ENCODE data around the gene USP4. TPM values are rescaled to one million over a fixed set of nuclear protein-coding genes. Genes with fewer than 3 reads are reported as not detected.

USP4 gene
- total and polyA plus RNA-seq, 2 donors (not counting 1 experiment from before 2014, with no cell fraction given): 60.3 to 116 TPM

DNA sequence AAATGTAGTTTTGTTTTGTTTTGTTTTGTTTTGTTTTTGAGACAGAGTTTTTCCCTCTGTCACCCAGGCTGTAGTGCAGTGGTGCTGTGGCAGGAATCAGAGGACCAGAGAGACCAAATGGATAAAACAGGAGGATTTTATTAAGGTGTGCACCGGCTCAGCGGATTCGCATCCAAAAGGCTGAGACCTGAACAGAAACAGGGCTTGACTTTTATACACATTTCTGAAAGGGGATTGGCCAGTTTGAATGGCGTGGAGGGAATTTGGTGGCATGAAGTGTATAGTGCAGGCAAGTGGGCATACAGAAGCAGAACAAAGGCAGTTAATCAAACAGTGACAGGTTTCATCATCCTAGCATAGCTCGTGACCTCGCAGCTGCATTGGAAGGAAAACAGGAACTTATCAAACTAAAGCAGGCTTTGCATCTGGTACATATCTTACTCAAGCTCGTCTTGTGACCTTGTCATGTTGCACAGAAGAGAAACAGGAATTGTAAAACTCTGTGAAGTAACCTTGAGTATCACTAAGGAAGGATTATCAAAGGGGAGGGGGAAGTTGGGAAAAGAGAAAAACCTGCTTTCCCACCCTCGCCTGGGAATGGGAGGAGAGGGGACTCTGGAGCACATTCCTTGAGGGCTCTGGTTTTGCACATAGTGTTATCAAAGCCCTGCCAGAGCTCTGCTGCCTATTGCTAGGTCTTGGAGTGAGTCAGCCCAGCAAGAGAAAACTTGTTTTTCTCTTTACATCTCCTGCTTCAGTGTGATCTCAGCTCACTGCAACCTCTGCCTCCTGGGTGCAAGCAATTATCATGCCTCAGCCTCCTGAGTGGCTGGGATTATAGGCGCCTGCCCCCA is 101.4 kb downstream of the USP4 start:
- Mint-ChIP-seq H3K4me3 (peak overlapping the region; percentile 40), H3K9me3 (ENCODE audit: insufficient read depth) (peaks cover 4% of the 10 kb centered on the region), H3K27me3 (no peaks in the 10 kb centered on the region), H3K27ac (peak overlapping the region; percentile 83), H3K4me1 (peaks cover 8% of the 10 kb centered on the region)
- DNase-seq (peak; percentile 53), ATAC-seq (ENCODE audit: low read depth) (peak; percentile 81)
- 47% methylated on average over 7 of the region's 9 CpGs for WGBS (ENCODE audit: insufficient coverage)
- CTCF ChIA-PET: no interaction called here
- Histone ChIP-seq H3K9ac (ENCODE audit: low read length) (no peak overlapping the region), H3K27ac (ENCODE audit: low read length in 2 of 2) (peak overlapping the region; percentile 55 to 62), H3K36me3 (replicated peaks in 1 of 2; ENCODE audit: control extremely low read depth in 1 of 2, control insufficient read depth in 1 of 2, extremely low read depth in 1 of 2, insufficient read depth in 2 of 2, low read length in 1 of 2) (no peaks in the 10 kb centered on the region), H2AFZ (ENCODE audit: insufficient read depth, low read depth, low read length, poor library complexity, severe bottlenecking) (peak overlapping the region; percentile 45), H3K4me1 (ENCODE audit: control insufficient read depth in 2 of 2, insufficient read depth in 2 of 2, low read length in 2 of 2) (peaks cover 4 to 9% of the 10 kb centered on the region in 2 donors), H3K9me3 (ENCODE audit: control extremely low read depth in 1 of 3, control insufficient read depth in 2 of 3, insufficient read depth in 1 of 3, low read length in 2 of 3) (peaks cover 1 to 47% (median 6%) of the 10 kb centered on the region in 3 donors), H3K4me3 (ENCODE audit: control extremely low read depth in 1 of 5, extremely low read depth in 1 of 5, insufficient read depth in 1 of 5, low read depth in 2 of 5, low read length in 4 of 5) (no peak overlapping the region), H4K20me1 (ENCODE audit: control insufficient read depth, insufficient read depth, low read length, poor library complexity, severe bottlenecking) (no peaks in the 10 kb centered on the region), H3K4me2 (replicated peaks; ENCODE audit: low read depth, low read length, poor library complexity, severe bottlenecking) (peak overlapping the region; percentile 21), H3K79me2 (ENCODE audit: control insufficient read depth, insufficient read depth, low read length) (no peaks in the 10 kb centered on the region), H3K27me3 (replicated peaks in 1 of 4; ENCODE audit: control extremely low read depth in 1 of 4, control insufficient read depth in 3 of 4, insufficient read depth in 4 of 4, low read length in 3 of 4) (no peaks in the 10 kb centered on the region)
- POLR2A ChIA-PET: interaction anchor here (0.6 kb wide), 1 partner anchor 146 kb away, joined by 4 read pairs; no protein-coding TSS in a partner anchor
- TF ChIP-seq EZH2 (IDR thresholded peaks at IDR 0.05; ENCODE audit: borderline replicate concordance, insufficient read depth, low read depth, low read length, poor library complexity, severe bottlenecking): no peak
- TF ChIP-seq, protein P1, sequence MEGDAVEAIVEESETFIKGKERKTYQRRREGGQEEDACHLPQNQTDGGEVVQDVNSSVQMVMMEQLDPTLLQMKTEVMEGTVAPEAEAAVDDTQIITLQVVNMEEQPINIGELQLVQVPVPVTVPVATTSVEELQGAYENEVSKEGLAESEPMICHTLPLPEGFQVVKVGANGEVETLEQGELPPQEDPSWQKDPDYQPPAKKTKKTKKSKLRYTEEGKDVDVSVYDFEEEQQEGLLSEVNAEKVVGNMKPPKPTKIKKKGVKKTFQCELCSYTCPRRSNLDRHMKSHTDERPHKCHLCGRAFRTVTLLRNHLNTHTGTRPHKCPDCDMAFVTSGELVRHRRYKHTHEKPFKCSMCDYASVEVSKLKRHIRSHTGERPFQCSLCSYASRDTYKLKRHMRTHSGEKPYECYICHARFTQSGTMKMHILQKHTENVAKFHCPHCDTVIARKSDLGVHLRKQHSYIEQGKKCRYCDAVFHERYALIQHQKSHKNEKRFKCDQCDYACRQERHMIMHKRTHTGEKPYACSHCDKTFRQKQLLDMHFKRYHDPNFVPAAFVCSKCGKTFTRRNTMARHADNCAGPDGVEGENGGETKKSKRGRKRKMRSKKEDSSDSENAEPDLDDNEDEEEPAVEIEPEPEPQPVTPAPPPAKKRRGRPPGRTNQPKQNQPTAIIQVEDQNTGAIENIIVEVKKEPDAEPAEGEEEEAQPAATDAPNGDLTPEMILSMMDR (IDR thresholded peaks at IDR 0.05): no peak
- intact Hi-C loops (cut with micrococcal nuclease): no loop called here

DNA sequence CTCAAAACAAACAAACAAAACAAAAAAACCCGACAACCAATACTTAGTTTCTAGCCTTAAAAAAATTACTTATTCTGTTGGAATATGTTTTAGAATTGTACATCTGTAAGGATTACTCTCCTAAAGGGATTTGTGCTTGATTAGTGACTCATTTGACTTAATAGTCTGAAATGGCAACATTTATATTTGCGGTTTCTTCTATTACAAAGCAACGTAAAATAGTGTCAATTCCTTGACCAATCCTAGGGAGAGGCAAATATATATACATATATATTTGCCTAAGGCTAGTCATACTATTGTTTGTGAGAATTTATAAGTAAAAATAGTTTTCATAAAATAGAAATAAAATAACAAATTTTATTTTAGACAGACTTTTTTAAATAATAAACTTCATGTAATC is 102.5 kb downstream of the USP4 start:
- Histone ChIP-seq H3K27ac (ENCODE audit: low read length in 2 of 2) (no peak overlapping the region), H3K9ac (ENCODE audit: low read length) (no peak overlapping the region), H3K36me3 (replicated peaks in 1 of 2; ENCODE audit: control extremely low read depth in 1 of 2, control insufficient read depth in 1 of 2, extremely low read depth in 1 of 2, insufficient read depth in 2 of 2, low read length in 1 of 2) (no peaks in the 10 kb centered on the region), H3K4me3 (ENCODE audit: control extremely low read depth in 1 of 5, extremely low read depth in 1 of 5, insufficient read depth in 1 of 5, low read depth in 2 of 5, low read length in 4 of 5) (no peak overlapping the region), H3K4me2 (replicated peaks; ENCODE audit: low read depth, low read length, poor library complexity, severe bottlenecking) (no peak overlapping the region), H3K79me2 (ENCODE audit: control insufficient read depth, insufficient read depth, low read length) (no peaks in the 10 kb centered on the region), H2AFZ (ENCODE audit: insufficient read depth, low read depth, low read length, poor library complexity, severe bottlenecking) (no peak overlapping the region), H3K4me1 (ENCODE audit: control insufficient read depth in 2 of 2, insufficient read depth in 2 of 2, low read length in 2 of 2) (peaks cover 4 to 9% of the 10 kb centered on the region in 2 donors), H3K9me3 (ENCODE audit: control extremely low read depth in 1 of 3, control insufficient read depth in 2 of 3, insufficient read depth in 1 of 3, low read length in 2 of 3) (peaks cover 1 to 53% (median 16%) of the 10 kb centered on the region in 3 donors), H4K20me1 (ENCODE audit: control insufficient read depth, insufficient read depth, low read length, poor library complexity, severe bottlenecking) (no peaks in the 10 kb centered on the region), H3K27me3 (replicated peaks in 1 of 4; ENCODE audit: control extremely low read depth in 1 of 4, control insufficient read depth in 3 of 4, insufficient read depth in 4 of 4, low read length in 3 of 4) (no peaks in the 10 kb centered on the region)
- Mint-ChIP-seq H3K27ac (no peak overlapping the region), H3K4me1 (peaks cover 8% of the 10 kb centered on the region), H3K27me3 (no peaks in the 10 kb centered on the region), H3K4me3 (no peak overlapping the region), H3K9me3 (ENCODE audit: insufficient read depth) (peaks cover 11% of the 10 kb centered on the region)
- CTCF ChIA-PET: no interaction called here
- no CpG with 5 or more reads among the region's 3 CpGs for WGBS (ENCODE audit: insufficient coverage)
- TF ChIP-seq EZH2 (IDR thresholded peaks at IDR 0.05; ENCODE audit: borderline replicate concordance, insufficient read depth, low read depth, low read length, poor library complexity, severe bottlenecking): no peak
- TF ChIP-seq, protein P1 (IDR thresholded peaks at IDR 0.05): no peak
- DNase-seq: no peak
- ATAC-seq (ENCODE audit: low read depth): no peak
- POLR2A ChIA-PET: no interaction called here
- intact Hi-C loops (cut with micrococcal nuclease): no loop called here
